ENCODE measurements around the gene IQCK.

GRCh38 chr16:19722981-19723380 is 4.9 kb downstream of the IQCK start:
- TF ChIP-seq POLR2A (IDR thresholded peaks at IDR 0.05): no peak
- no peak for TF ChIP-seq POLR2AphosphoS5 (IDR thresholded peaks at IDR 0.05)
- no peak for TF ChIP-seq CTCF (IDR thresholded peaks at IDR 0.05)
